GM19324 (cell line): ENCODE measurements around the gene SMARCD3.

ENCODE experiments used
- ATAC-seq: cut with Tn5 transposase; IDR thresholded peaks from one replicate; pipeline ENCODE4 v1.9.1; 2021; ENCODE audit warnings: mild to moderate bottlenecking, moderate library complexity; ENCODE audit not compliant: unreplicated experiment, low FRiP score

The SMARCD3 gene

GRCh38 chr7:151215396-151215795 lies 33.1 kb downstream of the SMARCD3 start:
- no peak for ATAC-seq

- ATAC-seq = no peak
Observed at GRCh38 chr7:151213826-151214225, 34.7 kb downstream of the SMARCD3 start.

GRCh38 chr7:151212626-151213025 lies 35.9 kb downstream of the SMARCD3 start:
- no peak for ATAC-seq

GRCh38 chr7:151211155-151211772 lies 37.2 kb downstream of the SMARCD3 start:
- no peak for ATAC-seq

GRCh38 chr7:151210087-151210854 lies 38.2 kb downstream of the SMARCD3 start, which contains the start of gene H2BK1:
H2BK1 (minus strand) TSS chr7:151210488; CDS start chr7:151210318, 170 bp downstream.
- ATAC-seq = no peak

- no peak for ATAC-seq
Observed at GRCh38 chr7:151209588-151209987, 38.9 kb downstream of the SMARCD3 start.

GRCh38 chr7:151208253-151208862 lies 40.1 kb downstream of the SMARCD3 start:
- no peak for ATAC-seq

GRCh38 chr7:151207804-151208203 lies 40.7 kb downstream of the SMARCD3 start:
- no peak for ATAC-seq

- ATAC-seq = no peak
Observed at GRCh38 chr7:151207315-151207714, 41.2 kb downstream of the SMARCD3 start.

GRCh38 chr7:151206914-151207313 lies 41.6 kb downstream of the SMARCD3 start:
- no peak for ATAC-seq

- ATAC-seq = no peak
Observed at GRCh38 chr7:151205730-151206129, 42.8 kb downstream of the SMARCD3 start.

- ATAC-seq = no peak
Observed at GRCh38 chr7:151204383-151205032, 44.0 kb downstream of the SMARCD3 start.

- ATAC-seq = no peak
Observed at GRCh38 chr7:151202836-151203235, 45.7 kb downstream of the SMARCD3 start.

- no peak for ATAC-seq
Observed at GRCh38 chr7:151201751-151202150, 46.7 kb downstream of the SMARCD3 start.

- no peak for ATAC-seq
Observed at GRCh38 chr7:151201344-151201743, 47.1 kb downstream of the SMARCD3 start.

- no peak for ATAC-seq
Observed at GRCh38 chr7:151198945-151199848, 49.3 kb downstream of the SMARCD3 start.

GRCh38 chr7:151197932-151198331 lies 50.6 kb downstream of the SMARCD3 start:
- ATAC-seq = no peak

GRCh38 chr7:151195616-151196450 lies 52.7 kb downstream of the SMARCD3 start:
- no peak for ATAC-seq

GRCh38 chr7:151194188-151194587 lies 54.3 kb downstream of the SMARCD3 start:
- no peak for ATAC-seq
